OCI-LY7 (cell line): Measurements from ENCODE around the gene CD177.

Experiments used
- CTCF ChIP-seq: fragments of 200-600 bp; sonication (generic); conservative IDR thresholded peaks from 2 replicates; pipeline ENCODE4 v1.5.1; 2014; ENCODE audit warnings: mild to moderate bottlenecking, antibody characterized with exemption, low read length, moderate library complexity, mixed read lengths
- EZH2phosphoT487 ChIP-seq: fragments of 200-600 bp; sonication (generic); IDR thresholded peaks from 2 replicates; pipeline ENCODE4 v1.6.1; 2018; ENCODE audit warnings: low read depth, borderline replicate concordance, mild to moderate bottlenecking, mixed run types, antibody characterized with exemption, low read length, moderate library complexity, mixed read lengths

GRCh38 chr19:43329989-43330388 lies 23.5 kb upstream of the CD177 start:
- no peak for TF ChIP-seq CTCF
- TF ChIP-seq EZH2phosphoT487, result no peak
